GM10248 (cell line): Measurements from ENCODE around the gene ZNF185.

Experiments
- CTCF ChIA-PET: fragments of 300-600 bp; sonication (Branson Sonifier 250); formaldehyde crosslinking; extraction: SDS; loops from one replicate; lab custom pipeline; 2021; ENCODE audit warnings: antibody characterized with exemption; lab: Yijun Ruan, JAX
- POLR2A ChIA-PET: fragments of 350-650 bp; sonication (Branson Sonifier 250); formaldehyde crosslinking; extraction: SDS; loops from one replicate; lab custom pipeline; 2020; ENCODE audit warnings: antibody characterized with exemption; lab: Yijun Ruan, JAX
- DNase-seq: peaks from one replicate; pipeline ENCODE4 v3.0.0; 2012; ENCODE audit errors: extremely low spot score
- CTCF ChIP-seq: IDR thresholded peaks from 2 replicates; pipeline ENCODE4 v1.5.1; 2012; ENCODE audit warnings: mild to moderate bottlenecking, low read depth; ENCODE audit errors: extremely low read depth, missing control alignments, control extremely low read depth

ZNF185 gene

GRCh38 chrX:152866386-152866785 lies 31.5 kb upstream of the ZNF185 start:
- no peak for TF ChIP-seq CTCF
- POLR2A ChIA-PET: no interaction called here
- CTCF ChIA-PET: no interaction called here
- no peak for DNase-seq

- DNase-seq: no peak
- no peak for TF ChIP-seq CTCF
- CTCF ChIA-PET: no interaction called here
- POLR2A ChIA-PET: no interaction called here
These were observed 27.9 kb upstream of the ZNF185 start for GRCh38 chrX:152869972-152870371.

- CTCF ChIA-PET: no interaction called here
- TF ChIP-seq CTCF: no peak
- DNase-seq: no peak
- POLR2A ChIA-PET: no interaction called here
These were observed 26.6 kb upstream of the ZNF185 start for GRCh38 chrX:152871260-152871659.

GRCh38 chrX:152872522-152872921 lies 25.3 kb upstream of the ZNF185 start:
- ChIA-PET CTCF (interaction anchor here (1.2 kb wide), 1 partner anchor 10 kb away, joined by 4 read pairs; no protein-coding TSS in a partner anchor), POLR2A (no interaction called here)
- DNase-seq: no peak

GRCh38 chrX:152873361-152873760 lies 24.5 kb upstream of the ZNF185 start:
- ChIA-PET CTCF (interaction anchor here (1.2 kb wide), 1 partner anchor 9 kb away, joined by 4 read pairs; no protein-coding TSS in a partner anchor), POLR2A (no interaction called here)
- no peak for DNase-seq
- TF ChIP-seq CTCF: no peak

More at GRCh38 chrX:152872522-152872921, 25.3 kb upstream of the ZNF185 start:
- no peak for TF ChIP-seq CTCF

GRCh38 chrX:152876931-152877840 lies 20.7 kb upstream of the ZNF185 start:
- no peak for DNase-seq
- CTCF ChIA-PET: interaction anchor here (1.0 kb wide), 1 partner anchor 29 kb away, joined by 3 read pairs; no protein-coding TSS in a partner anchor
- no peak for TF ChIP-seq CTCF
- POLR2A ChIA-PET: no interaction called here
